ENCODE data around the gene CUL5.

GRCh38 chr11:108137212-108137611, 128.5 kb downstream of the CUL5 start:
- no peak for TF ChIP-seq CTCF (conservative IDR thresholded peaks at IDR 0.05 in 1 of 2, IDR thresholded peaks at IDR 0.05 in 1 of 2; ENCODE audit: low read depth in 1 of 2, low read length in 2 of 2)
- no peak for TF ChIP-seq EZH2 (IDR thresholded peaks at IDR 0.05; ENCODE audit: low read length, missing control alignments)

Measured in fibroblast of lung (primary cell).